HepG2 (cell line): ENCODE measurements around the gene PLK3. TPM values are rescaled to one million over a fixed set of nuclear protein-coding genes. Genes with fewer than 3 reads are reported as not detected.
A peak's percentile ranks its signal among the peaks of the same experiment; 100 is the strongest.

Experiments used
- CREM ChIP-seq, 2 experiments: sonication (generic) in 1 of 2; formaldehyde crosslinking in 1 of 2; IDR thresholded peaks; 2 replicates each; pipeline versions ENCODE4 v1.4.0 to v1.6.1; 2016 to 2020; ENCODE audit warnings: antibody characterized with exemption in 1 of 2, mild to moderate bottlenecking in 1 of 2, missing genetic modification reagents in 1 of 2
- E2F1 ChIP-seq: sonication (generic); formaldehyde crosslinking; IDR thresholded peaks from 2 replicates; pipeline ENCODE4 v1.5.0; 2020; ENCODE audit warnings: missing genetic modification reagents
- GLI4 ChIP-seq: sonication (generic); formaldehyde crosslinking; IDR thresholded peaks from 2 replicates; pipeline ENCODE4 v1.5.1; 2020; ENCODE audit warnings: missing genetic modification reagents, mild to moderate bottlenecking, moderate library complexity, borderline replicate concordance
- GPN1 ChIP-seq: sonication (generic); formaldehyde crosslinking; IDR thresholded peaks from 2 replicates; pipeline ENCODE4 v1.5.1; 2020; ENCODE audit warnings: missing genetic modification reagents, borderline replicate concordance
- GRHL1 ChIP-seq: sonication (generic); formaldehyde crosslinking; conservative IDR thresholded peaks from 2 replicates; pipeline ENCODE4 v1.8.0; 2022; ENCODE audit warnings: missing genetic modification reagents
- HIVEP1 ChIP-seq: sonication (generic); formaldehyde crosslinking; IDR thresholded peaks from 2 replicates; pipeline ENCODE4 v1.4.0; 2020; ENCODE audit warnings: mild to moderate bottlenecking, missing genetic modification reagents
- MTF2 ChIP-seq: sonication (generic); formaldehyde crosslinking; IDR thresholded peaks from 2 replicates; pipeline ENCODE4 v1.5.0; 2020; ENCODE audit warnings: missing genetic modification reagents, borderline replicate concordance
- SMARCE1 ChIP-seq: fragments of 450-650 bp; IDR thresholded peaks from 2 replicates; pipeline ENCODE4 v1.6.1; 2017; ENCODE audit warnings: borderline replicate concordance
- TCF12 ChIP-seq, 2 experiments: fragments of 450-650 bp in 1 of 2; sonication (generic) in 1 of 2; formaldehyde crosslinking in 1 of 2; IDR thresholded peaks; 2 replicates each; pipeline versions ENCODE4 v1.6.1 to v1.8.0; 2017 to 2022; ENCODE audit warnings: antibody characterized with exemption in 1 of 2, mild to moderate bottlenecking in 1 of 2, missing genetic modification reagents in 1 of 2, moderate library complexity in 1 of 2
- ZBTB14 ChIP-seq: sonication (generic); formaldehyde crosslinking; IDR thresholded peaks from 2 replicates; pipeline ENCODE4 v1.4.0; 2020; ENCODE audit warnings: missing genetic modification reagents
- ZFP36L1 ChIP-seq: sonication (generic); formaldehyde crosslinking; IDR thresholded peaks from 2 replicates; pipeline ENCODE4 v1.8.0; 2022; ENCODE audit warnings: mild to moderate bottlenecking, missing genetic modification reagents, moderate library complexity
- ZNF20 ChIP-seq: sonication (generic); formaldehyde crosslinking; IDR thresholded peaks from 2 replicates; pipeline ENCODE4 v1.4.0; 2020; ENCODE audit warnings: mild to moderate bottlenecking, moderate library complexity, missing genetic modification reagents
- ZNF354B ChIP-seq: sonication (generic); formaldehyde crosslinking; IDR thresholded peaks from 2 replicates; pipeline ENCODE4 v1.8.0; 2022; ENCODE audit warnings: mild to moderate bottlenecking, missing genetic modification reagents
- ZNF766 ChIP-seq: sonication (generic); formaldehyde crosslinking; IDR thresholded peaks from 2 replicates; pipeline ENCODE4 v1.5.0; 2020; ENCODE audit warnings: missing genetic modification reagents, borderline replicate concordance
- ZNF773 ChIP-seq: sonication (generic); formaldehyde crosslinking; IDR thresholded peaks from 2 replicates; pipeline ENCODE4 v1.4.0; 2020; ENCODE audit warnings: missing genetic modification reagents, borderline replicate concordance
- ZNF776 ChIP-seq: sonication (generic); formaldehyde crosslinking; IDR thresholded peaks from 2 replicates; pipeline ENCODE4 v1.4.0; 2020; ENCODE audit warnings: mild to moderate bottlenecking, missing genetic modification reagents
- polyA plus RNA-seq, 8 experiments: library from polyadenylated mRNA; depleted of rRNA in 3 of 8; stranded (reverse) in 7 of 8; unstranded in 1 of 8; fragments of >200 nt; fragmentation: Illumina TruSeq in 4 of 8; extraction: Trizol in 4 of 8; gene quantifications; 2 replicates each; pipeline versions ENCODE4 v1.2.1 to v1.2.3, GENCODE V29; 2011 to 2016; ENCODE audit warnings: low read depth in 4 of 8, missing spikeins in 1 of 8, mixed read lengths in 1 of 8; ENCODE audit not compliant: insufficient read depth in 1 of 8
- total RNA-seq, 5 experiments: library from RNA; depleted of rRNA; stranded (reverse); fragments of >200 nt; fragmentation: Illumina TruSeq; extraction: Trizol; gene quantifications; 2 replicates each; pipeline ENCODE4 v1.2.3, GENCODE V29; 2016; ENCODE audit warnings: low read depth in 1 of 5
- TF ChIP-seq, protein P1 (sequence below): sonication (generic); formaldehyde crosslinking; IDR thresholded peaks from 2 replicates; pipeline ENCODE4 v1.4.0; 2020; ENCODE audit warnings: missing genetic modification reagents
- TF ChIP-seq, protein P2 (sequence below): sonication (generic); formaldehyde crosslinking; IDR thresholded peaks from 2 replicates; pipeline ENCODE4 v1.4.0; 2020; ENCODE audit warnings: missing genetic modification reagents

The PLK3 gene
- total and polyA plus RNA-seq, 2 of the 13 experiments (the other 11 are each of a cell fraction or from before 2014, with no cell fraction given), result 9.8 to 16.9 TPM

DNA sequence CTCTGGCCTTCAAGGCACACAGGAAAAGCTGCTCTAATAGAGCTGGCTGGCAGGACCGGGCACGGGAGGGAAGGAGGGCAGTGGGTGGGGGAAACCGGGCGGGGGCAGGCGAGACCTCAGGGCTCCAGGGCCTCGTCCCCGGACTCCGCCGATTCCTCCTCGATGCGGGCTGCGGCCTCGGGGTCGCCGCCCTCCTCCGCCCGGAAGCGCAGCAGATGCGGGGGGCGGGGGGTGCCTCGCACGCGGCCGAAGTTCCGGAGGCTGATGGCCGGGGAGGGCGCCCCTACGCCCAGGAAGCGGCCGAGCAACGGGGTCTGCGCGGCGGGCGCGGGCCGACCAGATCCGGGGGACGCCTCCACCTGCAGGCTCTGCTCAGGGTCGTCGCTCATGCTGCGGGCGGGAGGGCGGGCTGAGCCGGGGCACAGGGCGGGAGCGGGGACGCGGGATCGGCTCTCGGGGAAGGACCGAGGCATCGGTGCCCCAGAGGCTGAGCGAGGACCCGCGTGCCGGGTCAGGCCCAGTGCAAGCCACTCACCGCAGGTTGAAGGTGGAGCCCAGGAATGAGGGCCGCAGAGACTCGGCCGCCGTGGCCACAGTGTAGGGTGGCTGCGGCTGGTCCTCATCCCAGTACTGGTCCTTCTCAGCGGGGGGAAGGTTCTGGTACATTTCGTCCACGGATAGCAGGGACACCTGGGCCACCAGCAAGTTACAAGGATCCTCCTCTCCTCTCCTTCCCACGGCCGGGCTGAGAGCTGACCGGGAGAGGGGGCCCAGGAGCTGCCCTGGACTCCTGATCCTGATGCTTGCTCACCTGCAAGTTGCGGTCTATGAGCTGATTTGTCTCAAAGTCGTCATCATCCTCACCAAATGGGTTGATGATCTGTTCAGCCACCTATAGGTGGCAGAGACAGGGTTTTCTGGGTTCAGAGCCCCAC is 15.8 kb upstream of the PLK3 start (continued):
- TF ChIP-seq, protein P1, sequence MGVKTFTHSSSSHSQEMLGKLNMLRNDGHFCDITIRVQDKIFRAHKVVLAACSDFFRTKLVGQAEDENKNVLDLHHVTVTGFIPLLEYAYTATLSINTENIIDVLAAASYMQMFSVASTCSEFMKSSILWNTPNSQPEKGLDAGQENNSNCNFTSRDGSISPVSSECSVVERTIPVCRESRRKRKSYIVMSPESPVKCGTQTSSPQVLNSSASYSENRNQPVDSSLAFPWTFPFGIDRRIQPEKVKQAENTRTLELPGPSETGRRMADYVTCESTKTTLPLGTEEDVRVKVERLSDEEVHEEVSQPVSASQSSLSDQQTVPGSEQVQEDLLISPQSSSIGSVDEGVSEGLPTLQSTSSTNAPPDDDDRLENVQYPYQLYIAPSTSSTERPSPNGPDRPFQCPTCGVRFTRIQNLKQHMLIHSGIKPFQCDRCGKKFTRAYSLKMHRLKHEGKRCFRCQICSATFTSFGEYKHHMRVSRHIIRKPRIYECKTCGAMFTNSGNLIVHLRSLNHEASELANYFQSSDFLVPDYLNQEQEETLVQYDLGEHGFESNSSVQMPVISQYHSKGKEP, result no peak
- TF ChIP-seq ZNF776 (CRISPR knock-in tag) (peak; percentile 75; the same call in 1 of the 2 replicates), E2F1 (CRISPR knock-in tag) (no peak), ZNF20 (CRISPR knock-in tag) (no peak), HIVEP1 (CRISPR knock-in tag) (peak; percentile 47; the same call in 1 of the 2 replicates), MTF2 (no peak), ZBTB14 (CRISPR knock-in tag) (0 out of 2 replicates have a peak, but pooled peaks have one; percentile 22), ZNF766 (CRISPR knock-in tag) (peak; percentile 39; the same call in 1 of the 2 replicates), TCF12 (IDR thresholded peaks at IDR 0.05) (no peak), TCF12 (CRISPR knock-in tag; IDR thresholded peaks at IDR 0.05) (no peak), ZNF354B (CRISPR knock-in tag) (no peak), ZFP36L1 (no peak), SMARCE1 (no peak), GRHL1 (no peak), GLI4 (CRISPR knock-in tag) (no peak), GPN1 (CRISPR knock-in tag) (no peak; the same call in 1 of the 2 replicates), ZNF773 (CRISPR knock-in tag) (no peak), CREM (IDR thresholded peaks at IDR 0.05) (no peak), CREM (CRISPR knock-in tag; IDR thresholded peaks at IDR 0.05) (no peak)
- TF ChIP-seq, protein P2, sequence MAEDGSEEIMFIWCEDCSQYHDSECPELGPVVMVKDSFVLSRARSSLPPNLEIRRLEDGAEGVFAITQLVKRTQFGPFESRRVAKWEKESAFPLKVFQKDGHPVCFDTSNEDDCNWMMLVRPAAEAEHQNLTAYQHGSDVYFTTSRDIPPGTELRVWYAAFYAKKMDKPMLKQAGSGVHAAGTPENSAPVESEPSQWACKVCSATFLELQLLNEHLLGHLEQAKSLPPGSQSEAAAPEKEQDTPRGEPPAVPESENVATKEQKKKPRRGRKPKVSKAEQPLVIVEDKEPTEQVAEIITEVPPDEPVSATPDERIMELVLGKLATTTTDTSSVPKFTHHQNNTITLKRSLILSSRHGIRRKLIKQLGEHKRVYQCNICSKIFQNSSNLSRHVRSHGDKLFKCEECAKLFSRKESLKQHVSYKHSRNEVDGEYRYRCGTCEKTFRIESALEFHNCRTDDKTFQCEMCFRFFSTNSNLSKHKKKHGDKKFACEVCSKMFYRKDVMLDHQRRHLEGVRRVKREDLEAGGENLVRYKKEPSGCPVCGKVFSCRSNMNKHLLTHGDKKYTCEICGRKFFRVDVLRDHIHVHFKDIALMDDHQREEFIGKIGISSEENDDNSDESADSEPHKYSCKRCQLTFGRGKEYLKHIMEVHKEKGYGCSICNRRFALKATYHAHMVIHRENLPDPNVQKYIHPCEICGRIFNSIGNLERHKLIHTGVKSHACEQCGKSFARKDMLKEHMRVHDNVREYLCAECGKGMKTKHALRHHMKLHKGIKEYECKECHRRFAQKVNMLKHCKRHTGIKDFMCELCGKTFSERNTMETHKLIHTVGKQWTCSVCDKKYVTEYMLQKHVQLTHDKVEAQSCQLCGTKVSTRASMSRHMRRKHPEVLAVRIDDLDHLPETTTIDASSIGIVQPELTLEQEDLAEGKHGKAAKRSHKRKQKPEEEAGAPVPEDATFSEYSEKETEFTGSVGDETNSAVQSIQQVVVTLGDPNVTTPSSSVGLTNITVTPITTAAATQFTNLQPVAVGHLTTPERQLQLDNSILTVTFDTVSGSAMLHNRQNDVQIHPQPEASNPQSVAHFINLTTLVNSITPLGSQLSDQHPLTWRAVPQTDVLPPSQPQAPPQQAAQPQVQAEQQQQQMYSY (CRISPR knock-in tag), result peak; percentile 32; the same call in 1 of the 2 replicates
